Esophagus (tissue), 2 donors: ENCODE data around the gene TCHP. TPM values are rescaled to one million over a fixed set of nuclear protein-coding genes. Genes with fewer than 3 reads are reported as not detected.
"Not testable (repeated sequence)": the region's sequence is repeated elsewhere in the genome, so short reads cannot be mapped to it uniquely, and the experiment has no call there.

Experiments used
- H3K27ac ChIP-seq, 2 donors: one replicate each; pipeline ENCODE4 v1.5.1; 2013; ENCODE audit warnings: low read depth in 2 of 2, mild to moderate bottlenecking in 2 of 2, inconsistent platforms in 1 of 2, low read length in 1 of 2, moderate library complexity in 1 of 2
- H3K27me3 ChIP-seq, 2 donors: one replicate each; pipeline ENCODE4 v1.6.1; 2013; ENCODE audit warnings: low read length in 2 of 2, control low read depth in 1 of 2, mild to moderate bottlenecking in 1 of 2; ENCODE audit not compliant: insufficient read depth in 2 of 2, control insufficient read depth in 1 of 2
- H3K36me3 ChIP-seq, 2 donors: one replicate each; pipeline ENCODE4 v1.6.1; 2013; ENCODE audit warnings: low read length in 1 of 2; ENCODE audit not compliant: control insufficient read depth in 2 of 2, insufficient read depth in 2 of 2
- H3K4me1 ChIP-seq, 2 donors: one replicate each; pipeline ENCODE4 v1.6.1; 2013; ENCODE audit warnings: low read length in 1 of 2; ENCODE audit not compliant: control insufficient read depth in 2 of 2, insufficient read depth in 2 of 2
- H3K4me3 ChIP-seq, 2 donors: one replicate each; pipeline ENCODE4 v1.5.1; 2013; ENCODE audit warnings: low read length in 2 of 2, mild to moderate bottlenecking in 2 of 2, low read depth in 1 of 2, moderate library complexity in 1 of 2
- H3K9me3 ChIP-seq, 2 donors: one replicate each; pipeline ENCODE4 v1.6.1; 2013; ENCODE audit warnings: mild to moderate bottlenecking in 2 of 2, low read depth in 1 of 2, low read length in 1 of 2, moderate library complexity in 1 of 2; ENCODE audit not compliant: control insufficient read depth in 2 of 2, insufficient read depth in 1 of 2
- WGBS, 2 donors: extraction: QIAGEN DNeasy Blood & Tissue Kit; methylation state at CpG; one replicate each; pipeline ENCODE4 v1.1.7; 2013; 5-methylcytosine and 5-hydroxymethylcytosine counted together
- polyA plus RNA-seq, 2 donors: library from polyadenylated mRNA; stranded (reverse); fragments of 200-250 nt; gene quantifications; one replicate each; pipeline ENCODE4 v1.2.3, GENCODE V29; 2013
- donor health status: healthy with polysubstance abuse.
- donor health status: Bipolar disorder and iron deficiency.

The TCHP gene
- polyA plus RNA-seq, 2 donors, result 14.1 to 17.4 TPM

- not testable (repeated sequence) for H3K27me3 ChIP-seq, H3K9me3 ChIP-seq, H3K4me1 ChIP-seq, H3K4me3 ChIP-seq, H3K36me3 ChIP-seq
- WGBS, 2 donors, result 83 to 86% methylated on average over 7 of the region's 7 CpGs
- H3K27ac ChIP-seq, result peak overlapping the region in 1 of 2 donors; percentile 63
Observed at GRCh38 chr12:109891731-109892130, 8.3 kb upstream of the TCHP start.

- peaks cover 0 to 8% of the 10 kb centered on the region in 2 donors for H3K4me1 ChIP-seq
Observed at GRCh38 chr12:109892165-109892715, 7.8 kb upstream of the TCHP start.

DNA sequence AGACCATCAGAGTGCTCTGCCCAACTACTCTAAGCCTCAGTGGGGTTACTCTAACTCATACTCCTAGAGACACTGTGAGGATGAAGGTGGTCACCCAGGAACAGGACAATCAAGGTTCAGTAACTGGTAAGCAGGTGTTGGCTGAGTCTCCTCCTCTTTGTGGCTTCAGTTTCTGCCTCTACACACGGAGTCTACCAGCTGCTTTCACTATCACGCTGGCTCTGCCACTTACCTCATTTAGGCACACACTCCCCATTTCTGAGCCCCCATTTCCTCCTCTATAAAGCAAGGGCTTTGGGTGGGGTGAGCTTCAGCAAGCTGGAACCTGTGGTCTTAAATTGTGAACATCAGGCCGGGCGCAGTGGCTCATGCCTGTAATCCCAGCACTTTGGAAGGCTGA lies 7.3 kb upstream of the TCHP start:
- H3K9me3 ChIP-seq, result no peaks in the 10 kb centered on the region
- H3K4me1 ChIP-seq, result peaks cover 0 to 8% of the 10 kb centered on the region in 2 donors
- peak overlapping the region; percentile 49 to 96 for H3K27ac ChIP-seq
- 38 to 56% methylated on average over 4 of the region's 4 CpGs for WGBS, 2 donors
- no peaks in the 10 kb centered on the region for H3K27me3 ChIP-seq
- H3K4me3 ChIP-seq, result no peak overlapping the region
- H3K36me3 ChIP-seq, result no peaks in the 10 kb centered on the region

More at GRCh38 chr12:109892165-109892715, 7.8 kb upstream of the TCHP start:
- no peak overlapping the region for H3K4me3 ChIP-seq
- WGBS, 2 donors, result 88 to 96% methylated on average over 1 of the region's 1 CpG
- peak overlapping the region; percentile 49 to 96 for H3K27ac ChIP-seq
- H3K36me3 ChIP-seq, result no peaks in the 10 kb centered on the region
- no peaks in the 10 kb centered on the region for H3K27me3 ChIP-seq
- no peaks in the 10 kb centered on the region for H3K9me3 ChIP-seq

GRCh38 chr12:109893261-109893995 lies 6.6 kb upstream of the TCHP start:
- Histone ChIP-seq H3K27ac (peak overlapping the region; percentile 54 to 96), H3K27me3 (no peaks in the 10 kb centered on the region), H3K36me3 (no peaks in the 10 kb centered on the region), H3K9me3 (no peaks in the 10 kb centered on the region), H3K4me3 (no peak overlapping the region), H3K4me1 (peaks cover 0 to 8% of the 10 kb centered on the region in 2 donors)
- 72 to 77% methylated on average over 7 of the region's 7 CpGs for WGBS, 2 donors

DNA sequence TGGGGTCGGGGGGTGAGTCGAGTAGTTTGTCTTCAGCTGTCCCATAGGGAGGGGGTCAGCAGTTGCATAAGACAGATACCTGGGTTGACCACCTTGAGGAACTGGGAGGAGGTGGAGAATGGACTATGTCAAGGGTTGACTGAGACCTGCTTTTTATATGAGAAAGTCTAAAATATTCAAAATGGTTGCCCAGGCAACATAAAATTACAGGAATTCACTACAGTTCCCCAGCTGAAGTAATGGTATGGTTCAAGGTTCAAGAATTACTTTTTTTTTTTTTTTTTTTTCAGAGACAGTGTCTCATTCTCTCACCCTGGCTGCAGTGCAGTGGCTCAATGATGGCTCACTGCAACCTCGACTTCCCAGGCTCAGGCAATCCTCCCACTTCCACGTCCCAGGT lies 5.1 kb upstream of the TCHP start:
- Histone ChIP-seq H3K27ac (no peak overlapping the region), H3K9me3 (no peaks in the 10 kb centered on the region), H3K4me3 (no peak overlapping the region), H3K36me3 (no peaks in the 10 kb centered on the region), H3K4me1 (peaks cover 0 to 6% of the 10 kb centered on the region in 2 donors), H3K27me3 (no peaks in the 10 kb centered on the region)
- 70 to 72% methylated on average over 4 of the region's 4 CpGs for WGBS, 2 donors

DNA sequence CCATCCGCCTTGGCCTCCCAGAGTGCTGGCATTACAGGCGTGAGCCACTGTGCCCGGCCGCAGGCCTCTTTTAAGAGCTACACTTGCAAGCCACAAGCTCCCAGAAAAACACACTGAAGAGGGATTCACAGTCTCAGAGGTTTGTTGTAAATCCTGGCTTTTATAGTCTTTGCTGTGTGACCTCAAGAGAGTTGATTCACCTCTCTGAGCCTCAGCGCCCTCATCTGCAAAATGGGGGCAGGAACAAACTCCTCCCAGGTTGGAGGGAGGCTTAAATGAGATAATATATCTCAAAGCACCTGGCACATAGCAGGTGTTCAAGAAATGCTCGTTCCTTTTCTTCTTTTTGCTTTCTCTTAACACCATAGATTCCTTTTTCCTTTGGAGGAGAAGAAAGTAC lies 3.9 kb upstream of the TCHP start:
- Histone ChIP-seq H3K9me3 (no peaks in the 10 kb centered on the region), H3K4me3 (no peak overlapping the region), H3K27ac (peak overlapping the region in 1 of 2 donors; percentile 52), H3K36me3 (no peaks in the 10 kb centered on the region), H3K4me1 (peaks cover 0 to 6% of the 10 kb centered on the region in 2 donors), H3K27me3 (no peaks in the 10 kb centered on the region)
- 88 to 92% methylated on average over 6 of the region's 6 CpGs for WGBS, 2 donors

- no peaks in the 10 kb centered on the region for H3K9me3 ChIP-seq
- H3K27me3 ChIP-seq, result no peaks in the 10 kb centered on the region
- peaks cover 0 to 6% of the 10 kb centered on the region in 2 donors for H3K4me1 ChIP-seq
- WGBS, 2 donors, result 85 to 86% methylated on average over 6 of the region's 6 CpGs
- no peak overlapping the region for H3K4me3 ChIP-seq
- H3K27ac ChIP-seq, result peak overlapping the region in 1 of 2 donors; percentile 33
- no peaks in the 10 kb centered on the region for H3K36me3 ChIP-seq
Observed at GRCh38 chr12:109897029-109897428, 3.0 kb upstream of the TCHP start.

- WGBS, 2 donors, result 85 to 88% methylated on average over 15 of the region's 15 CpGs
Observed at GRCh38 chr12:109899345-109899744, 729 bp upstream of the TCHP start.

DNA sequence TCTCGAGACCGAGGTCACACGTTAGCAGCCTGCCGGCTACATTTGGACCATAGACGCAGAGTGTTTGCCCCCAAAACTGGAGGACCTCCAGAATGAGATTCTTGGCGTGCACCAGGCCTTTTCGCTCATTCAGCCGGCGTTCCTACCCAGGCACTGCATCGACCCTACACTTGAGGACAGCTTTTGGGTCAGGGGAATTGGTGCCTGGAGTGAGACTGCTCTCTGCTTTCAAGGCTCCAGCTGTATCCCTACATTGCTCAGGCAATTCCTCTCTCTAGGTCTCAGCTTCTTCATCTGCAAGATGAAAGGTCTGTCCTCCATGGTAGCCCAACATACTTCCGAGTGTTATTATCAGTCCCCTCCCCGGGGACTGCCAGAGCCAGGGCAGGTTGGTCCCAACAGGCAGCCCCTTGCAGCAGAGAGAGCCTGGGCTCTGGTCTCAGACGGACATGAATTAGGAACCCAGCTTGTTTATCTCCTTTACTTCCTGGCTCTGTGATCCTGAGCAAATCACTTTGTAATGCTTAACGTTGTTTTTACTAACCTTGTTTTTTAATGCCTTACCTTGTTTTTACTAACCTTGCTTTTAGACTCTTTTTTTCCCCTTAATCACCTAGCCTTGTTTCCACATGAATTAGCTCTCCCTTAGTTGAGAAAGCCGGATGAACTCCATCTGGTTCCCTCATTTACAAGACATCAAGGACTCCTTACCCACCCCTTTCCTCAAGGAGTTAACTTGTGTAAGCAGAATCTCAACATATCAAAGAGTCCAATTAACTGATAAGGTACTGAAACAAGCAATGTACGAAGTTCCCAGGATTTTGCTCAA lies 892 bp downstream of the TCHP start:
- H3K4me3 ChIP-seq, result peak overlapping the region; percentile 82 to 84
- no peaks in the 10 kb centered on the region for H3K4me1 ChIP-seq
- peak overlapping the region; percentile 73 to 90 for H3K27ac ChIP-seq
- H3K27me3 ChIP-seq, result no peaks in the 10 kb centered on the region
- 3 to 4% methylated on average over 16 of the region's 16 CpGs for WGBS, 2 donors
- H3K36me3 ChIP-seq, result peaks cover 20 to 25% of the 10 kb centered on the region in 2 donors
- H3K9me3 ChIP-seq, result no peaks in the 10 kb centered on the region

More at GRCh38 chr12:109899345-109899744, 729 bp upstream of the TCHP start:
- peak overlapping the region in 1 of 2 donors; percentile 84 for H3K4me3 ChIP-seq
- H3K27ac ChIP-seq, result peak overlapping the region in 1 of 2 donors; percentile 90
- H3K27me3 ChIP-seq, H3K9me3 ChIP-seq, H3K4me1 ChIP-seq: not testable (repeated sequence)
- peaks cover 12 to 13% of the 10 kb centered on the region in 2 donors for H3K36me3 ChIP-seq
